Measurements from ENCODE around the gene GPR87.

The GPR87 gene

GRCh38 chr3:151330899-151331298, 14.3 kb upstream of the GPR87 start:
- H3K9me3 ChIP-seq = no peaks in the 10 kb centered on the region
- H3K27ac ChIP-seq = no peak overlapping the region
- H3K36me3 ChIP-seq = no peaks in the 10 kb centered on the region
- DNase-seq = no peak
- intact Hi-C loops (cut with DNase I; ENCODE audit: low total_unique reads) = no loop called here
- no peak overlapping the region for H3K4me3 ChIP-seq
- no peaks in the 10 kb centered on the region for H3K27me3 ChIP-seq
- peaks cover 0 to 7% (median 0%) of the 10 kb centered on the region in 4 donors for H3K4me1 ChIP-seq
- TF ChIP-seq CTCF (IDR thresholded peaks at IDR 0.05) = no peak

- H3K4me1 ChIP-seq = peaks cover 0 to 7% (median 0%) of the 10 kb centered on the region in 4 donors
Observed at GRCh38 chr3:151330379-151330778, 13.8 kb upstream of the GPR87 start.

GRCh38 chr3:151329363-151329762, 12.7 kb upstream of the GPR87 start, which contains the start of gene P2RY13:
Gene P2RY13, minus strand, starts transcription at chr3:151329549. Its CDS starts 21 bp downstream, at chr3:151329528.
- no peak for TF ChIP-seq CTCF (IDR thresholded peaks at IDR 0.05)
- peaks cover 0 to 7% (median 0%) of the 10 kb centered on the region in 4 donors for H3K4me1 ChIP-seq
- H3K27me3 ChIP-seq = no peaks in the 10 kb centered on the region
- H3K27ac ChIP-seq = no peak within 1 kb of the TSS
- H3K36me3 ChIP-seq = no peaks in the 10 kb centered on the region
- H3K9me3 ChIP-seq = no peaks in the 10 kb centered on the region
- no peak for DNase-seq
- intact Hi-C loops (cut with DNase I; ENCODE audit: low total_unique reads) = no loop called here
- peak within 1 kb of the TSS in 1 of 2 donors; percentile 0 for H3K4me3 ChIP-seq

More at GRCh38 chr3:151330379-151330778, 13.8 kb upstream of the GPR87 start:
- no peak for DNase-seq
- Histone ChIP-seq H3K4me3 (no peak overlapping the region), H3K9me3 (no peaks in the 10 kb centered on the region), H3K27me3 (no peaks in the 10 kb centered on the region), H3K27ac (no peak overlapping the region), H3K36me3 (no peaks in the 10 kb centered on the region)
- intact Hi-C loops (cut with DNase I; ENCODE audit: low total_unique reads) = no loop called here
- TF ChIP-seq CTCF (IDR thresholded peaks at IDR 0.05) = no peak

- Histone ChIP-seq H3K27me3 (no peaks in the 10 kb centered on the region), H3K36me3 (no peaks in the 10 kb centered on the region), H3K4me3 (peak overlapping the region in 1 of 2 donors; percentile 0), H3K9me3 (no peaks in the 10 kb centered on the region), H3K27ac (no peak overlapping the region), H3K4me1 (peaks cover 0 to 7% (median 0%) of the 10 kb centered on the region in 4 donors)
- intact Hi-C loops (cut with DNase I; ENCODE audit: low total_unique reads) = no loop called here
- no peak for DNase-seq
- TF ChIP-seq CTCF (IDR thresholded peaks at IDR 0.05) = no peak
Observed at GRCh38 chr3:151328298-151328995, 11.8 kb upstream of the GPR87 start.

- peak; percentile 12 to 34 for TF ChIP-seq CTCF (IDR thresholded peaks at IDR 0.05)
- Histone ChIP-seq H3K4me1 (peaks cover 0 to 7% (median 0%) of the 10 kb centered on the region in 4 donors), H3K36me3 (no peaks in the 10 kb centered on the region), H3K4me3 (peak overlapping the region in 1 of 2 donors; percentile 0), H3K27me3 (no peaks in the 10 kb centered on the region), H3K9me3 (no peaks in the 10 kb centered on the region), H3K27ac (no peak overlapping the region)
- intact Hi-C loops (cut with DNase I; ENCODE audit: low total_unique reads) = no loop called here
- DNase-seq = no peak
Observed at GRCh38 chr3:151327571-151328198, 11.1 kb upstream of the GPR87 start.
